B cell (primary cell): ENCODE data around the gene MRPL18. TPM values are rescaled to one million over a fixed set of nuclear protein-coding genes. Genes with fewer than 3 reads are reported as not detected.

Source experiments
- ATAC-seq: fragments of 200-7000 bp; cut with Tn5 transposase; one replicate; pipeline ENCODE4 v1.10.0; 2021; ENCODE audit warnings: low read depth, mild to moderate bottlenecking, moderate number of reproducible peaks, moderate library complexity
- CTCF ChIA-PET: fragments of 350-600 bp; sonication (Branson Sonifier 250); formaldehyde crosslinking; loops from one replicate; lab custom pipeline; 2021; ENCODE audit warnings: antibody characterized with exemption, inconsistent platforms; lab: Charles Lee
- POLR2A ChIA-PET: fragments of 350-600 bp; sonication (Branson Sonifier 250); formaldehyde crosslinking; loops from one replicate; lab custom pipeline; 2021; ENCODE audit warnings: antibody characterized with exemption; lab: Charles Lee
- DNase-seq: peaks from one replicate; pipeline ENCODE4 v3.0.0; 2013
- H2AFZ ChIP-seq: 2 replicates; pipeline ENCODE4 v1.6.1; 2012; ENCODE audit warnings: mild to moderate bottlenecking, low read depth, low read length; ENCODE audit not compliant: insufficient read depth, poor library complexity, severe bottlenecking
- H3K27ac ChIP-seq, 2 donors: 1 replicate in 1 of 2; 2 replicates in 1 of 2; pipeline ENCODE4 v1.5.1; 2012 to 2013; ENCODE audit warnings: low read length in 2 of 2, mild to moderate bottlenecking in 2 of 2, moderate library complexity in 1 of 2
- H3K27me3 ChIP-seq, 4 experiments: fragments of 200-600 bp in 1 of 4; sonication (generic) in 1 of 4; replicated peaks in 1 of 4; 1 replicate in 2 of 4; 2 replicates in 2 of 4; pipeline versions ENCODE4 v1.6.1 to v1.7.0; 2013 to 2016; ENCODE audit warnings: low read length in 3 of 4, mild to moderate bottlenecking in 2 of 4, mixed read lengths in 1 of 4, moderate library complexity in 1 of 4; ENCODE audit not compliant: insufficient read depth in 4 of 4, control insufficient read depth in 3 of 4; ENCODE audit errors: control extremely low read depth in 1 of 4
- H3K36me3 ChIP-seq, 2 experiments: replicated peaks in 1 of 2; 1 replicate in 1 of 2; 2 replicates in 1 of 2; pipeline versions ENCODE4 v1.6.1 to v1.7.1; 2013; ENCODE audit warnings: low read length in 1 of 2; ENCODE audit not compliant: insufficient read depth in 2 of 2, control insufficient read depth in 1 of 2; ENCODE audit errors: control extremely low read depth in 1 of 2, extremely low read depth in 1 of 2
- H3K4me1 ChIP-seq, 2 donors: fragments of 200-600 bp in 1 of 2; sonication (generic) in 1 of 2; 1 replicate in 1 of 2; 2 replicates in 1 of 2; pipeline versions ENCODE4 v1.5.1 to v1.6.1; 2013 to 2017; ENCODE audit warnings: low read length in 2 of 2; ENCODE audit not compliant: control insufficient read depth in 2 of 2, insufficient read depth in 2 of 2
- H3K4me2 ChIP-seq: replicated peaks from 2 replicates; pipeline ENCODE3; 2012; ENCODE audit warnings: mild to moderate bottlenecking, low read depth, low read length; ENCODE audit not compliant: poor library complexity, severe bottlenecking
- H3K4me3 ChIP-seq, 5 experiments: fragments of 200-600 bp in 1 of 5; sonication (generic) in 1 of 5; 1 replicate in 3 of 5; 2 replicates in 2 of 5; pipeline versions ENCODE4 v1.5.1 to v1.7.0; 2011 to 2016; ENCODE audit warnings: low read length in 4 of 5, mild to moderate bottlenecking in 4 of 5, low read depth in 2 of 5, control low read depth in 1 of 5, moderate library complexity in 1 of 5; ENCODE audit not compliant: insufficient read depth in 1 of 5; ENCODE audit errors: control extremely low read depth in 1 of 5, extremely low read depth in 1 of 5
- H3K79me2 ChIP-seq: fragments of 200-600 bp; sonication (generic); one replicate; pipeline ENCODE4 v1.6.0; 2016; ENCODE audit warnings: low read length; ENCODE audit not compliant: control insufficient read depth, insufficient read depth
- H3K9ac ChIP-seq: fragments of 200-600 bp; sonication (generic); 2 replicates; pipeline ENCODE4 v1.6.1; 2017; ENCODE audit warnings: mild to moderate bottlenecking, low read length, moderate library complexity
- H3K9me3 ChIP-seq, 3 donors: one replicate each; pipeline versions ENCODE4 v1.6.1 to v1.7.1; 2013; ENCODE audit warnings: low read length in 2 of 3; ENCODE audit not compliant: control insufficient read depth in 2 of 3, insufficient read depth in 1 of 3; ENCODE audit errors: control extremely low read depth in 1 of 3
- H4K20me1 ChIP-seq: 2 replicates; pipeline ENCODE4 v1.6.0; 2012; ENCODE audit warnings: mild to moderate bottlenecking, low read length; ENCODE audit not compliant: insufficient read depth, control insufficient read depth, poor library complexity, severe bottlenecking
- H3K27ac Mint-ChIP-seq: one replicate; pipeline ENCODE4 v1.8.0; 2021; ENCODE audit warnings: mixed read lengths
- H3K27me3 Mint-ChIP-seq: one replicate; pipeline ENCODE4 v1.8.0; 2021; ENCODE audit warnings: mixed read lengths
- H3K4me1 Mint-ChIP-seq: one replicate; pipeline ENCODE4 v1.8.0; 2021; ENCODE audit warnings: mixed read lengths
- H3K4me3 Mint-ChIP-seq: one replicate; pipeline ENCODE4 v1.8.0; 2021; ENCODE audit warnings: mixed read lengths
- H3K9me3 Mint-ChIP-seq: one replicate; pipeline ENCODE4 v1.8.0; 2022; ENCODE audit warnings: mixed read lengths; ENCODE audit not compliant: insufficient read depth
- CTCF ChIP-seq: fragments of 200-600 bp; IDR thresholded peaks from one replicate; pipeline ENCODE4 v1.8.0; 2022; ENCODE audit warnings: antibody characterized with exemption, mild to moderate bottlenecking
- EZH2 ChIP-seq: IDR thresholded peaks from 2 replicates; pipeline ENCODE4 v1.6.1; 2012; ENCODE audit warnings: borderline replicate concordance, low read depth, mild to moderate bottlenecking, moderate library complexity, low read length; ENCODE audit not compliant: insufficient read depth, poor library complexity, severe bottlenecking
- WGBS: methylation state at CpG from one replicate; pipeline ENCODE4 v1.1.5; 2013; ENCODE audit warnings: missing lambda C conversion rate; ENCODE audit not compliant: insufficient coverage; 5-methylcytosine and 5-hydroxymethylcytosine counted together
- intact Hi-C: fragments of 100-400 bp; cut with micrococcal nuclease; formaldehyde crosslinking; loops from one replicate; pipeline ENCODE4 v1.10.0; 2022
- polyA plus RNA-seq: library from polyadenylated mRNA; depleted of rRNA; stranded (reverse); fragments of >200 nt; gene quantifications from 2 replicates; pipeline ENCODE4 v1.2.3, GENCODE V29; 2012
- total RNA-seq, 2 donors: library from RNA; stranded (reverse); fragments of 120-200 nt in 1 of 2; gene quantifications; 1 replicate in 1 of 2; 2 replicates in 1 of 2; pipeline versions ENCODE4 v1.2.3 to v1.2.4, GENCODE V29; 2013 to 2022

Gene MRPL18
- total and polyA plus RNA-seq, 2 donors (not counting 1 experiment from before 2014, with no cell fraction given) = 32.1 to 35.1 TPM

GRCh38 chr6:159777240-159777904 is 12.9 kb upstream of the MRPL18 start:
- H3K79me2 ChIP-seq = no peaks in the 10 kb centered on the region
- H3K4me2 ChIP-seq = no peak overlapping the region
- ATAC-seq (no peak), DNase-seq (no peak)
- no peaks in the 10 kb centered on the region for H3K27me3 Mint-ChIP-seq
- H3K4me3 ChIP-seq = no peak overlapping the region
- CTCF ChIA-PET = no interaction called here
- no peak overlapping the region for H3K4me3 Mint-ChIP-seq
- H3K9me3 ChIP-seq = no peaks in the 10 kb centered on the region
- H3K4me1 ChIP-seq = no peaks in the 10 kb centered on the region
- H4K20me1 ChIP-seq = peaks cover 2% of the 10 kb centered on the region
- H3K9ac ChIP-seq = no peak overlapping the region
- POLR2A ChIA-PET = interaction anchor here (0.7 kb wide), 1 partner anchor 84 kb away, joined by 9 read pairs; no protein-coding TSS in a partner anchor
- intact Hi-C loops = no loop called here
- TF ChIP-seq CTCF (no peak), EZH2 (no peak)
- peaks cover 5 to 67% of the 10 kb centered on the region in 2 experiments for H3K36me3 ChIP-seq
- no peaks in the 10 kb centered on the region for H3K9me3 Mint-ChIP-seq
- no peaks in the 10 kb centered on the region for H3K27me3 ChIP-seq
- peaks cover 3% of the 10 kb centered on the region for H3K4me1 Mint-ChIP-seq
- WGBS = 96% methylated on average over 4 of the region's 7 CpGs
- no peak overlapping the region for H2AFZ ChIP-seq
- H3K27ac Mint-ChIP-seq = peak overlapping the region; percentile 15
- no peak overlapping the region for H3K27ac ChIP-seq

- no peak overlapping the region for H2AFZ ChIP-seq
- no peak overlapping the region for H3K27ac ChIP-seq
- no peak overlapping the region for H3K27ac Mint-ChIP-seq
- H3K4me1 Mint-ChIP-seq = peaks cover 10% of the 10 kb centered on the region
- no peak overlapping the region for H3K4me2 ChIP-seq
- no peaks in the 10 kb centered on the region for H3K27me3 ChIP-seq
- peaks cover 7 to 74% of the 10 kb centered on the region in 2 experiments for H3K36me3 ChIP-seq
- H3K9me3 ChIP-seq = no peaks in the 10 kb centered on the region
- no peak overlapping the region for H3K4me3 ChIP-seq
- intact Hi-C loops = no loop called here
- DNase-seq = no peak
- no CpG with 5 or more reads among the region's 1 CpG for WGBS
- no peak overlapping the region for H3K4me3 Mint-ChIP-seq
- no peak for TF ChIP-seq EZH2
- TF ChIP-seq CTCF = no peak
- H3K4me1 ChIP-seq = no peaks in the 10 kb centered on the region
- POLR2A ChIA-PET = interaction anchor here (0.7 kb wide), 1 partner anchor 84 kb away, joined by 9 read pairs; no protein-coding TSS in a partner anchor
- no peaks in the 10 kb centered on the region for H3K27me3 Mint-ChIP-seq
- H3K9me3 Mint-ChIP-seq = no peaks in the 10 kb centered on the region
- peaks cover 9% of the 10 kb centered on the region for H4K20me1 ChIP-seq
- ATAC-seq = no peak
- no peaks in the 10 kb centered on the region for H3K79me2 ChIP-seq
- CTCF ChIA-PET = no interaction called here
- no peak overlapping the region for H3K9ac ChIP-seq
Measured at GRCh38 chr6:159778131-159778530, 12.1 kb upstream of the MRPL18 start.
